ENCODE results near the gene KCTD5. TPM values are rescaled to one million over a fixed set of nuclear protein-coding genes. Genes with fewer than 3 reads are reported as not detected.
"Not testable (repeated sequence)": the region's sequence is repeated elsewhere in the genome, so short reads cannot be mapped to it uniquely, and the experiment has no call there.

KCTD5 gene
- total RNA-seq, 1 donor from 2014 or later, result 40.2 TPM

DNA sequence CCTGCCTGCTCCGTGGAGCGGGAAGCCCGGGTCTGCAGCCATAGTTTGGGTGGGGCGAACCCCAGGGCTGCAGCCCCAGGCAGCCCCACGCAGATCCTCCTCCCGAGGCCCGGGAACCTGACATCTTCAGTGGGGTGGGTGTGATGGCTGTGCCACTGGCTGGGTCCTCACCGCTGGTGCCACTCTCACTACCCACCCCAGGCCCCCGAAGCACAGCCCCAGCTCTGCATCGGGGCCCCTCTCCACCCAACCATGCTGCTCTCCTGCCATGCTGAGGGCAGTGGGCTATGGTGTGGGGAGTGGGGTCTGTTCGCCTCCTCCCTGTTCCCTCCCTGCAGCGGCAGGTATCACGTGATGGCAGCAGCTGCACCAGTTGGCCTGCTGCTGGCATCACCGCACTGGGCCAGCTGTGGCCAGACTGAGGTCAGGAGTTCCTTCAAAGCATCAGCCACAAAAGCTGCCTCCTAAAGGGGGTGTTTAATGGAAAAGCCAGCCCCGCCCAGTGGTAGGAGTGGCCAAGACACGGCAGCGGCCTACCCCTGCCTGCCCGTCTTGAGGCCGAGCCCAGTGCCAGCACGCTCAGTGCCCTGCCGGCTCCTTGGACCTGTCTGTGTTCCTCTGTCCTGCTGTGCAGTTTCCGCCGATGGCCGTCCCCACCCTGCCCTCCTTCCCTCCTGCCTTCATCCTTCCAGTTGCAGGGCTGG is 10.8 kb downstream of the KCTD5 start:
- DNase-seq (ENCODE audit: extremely low read depth, low read depth, low spot score), result no peak

DNA sequence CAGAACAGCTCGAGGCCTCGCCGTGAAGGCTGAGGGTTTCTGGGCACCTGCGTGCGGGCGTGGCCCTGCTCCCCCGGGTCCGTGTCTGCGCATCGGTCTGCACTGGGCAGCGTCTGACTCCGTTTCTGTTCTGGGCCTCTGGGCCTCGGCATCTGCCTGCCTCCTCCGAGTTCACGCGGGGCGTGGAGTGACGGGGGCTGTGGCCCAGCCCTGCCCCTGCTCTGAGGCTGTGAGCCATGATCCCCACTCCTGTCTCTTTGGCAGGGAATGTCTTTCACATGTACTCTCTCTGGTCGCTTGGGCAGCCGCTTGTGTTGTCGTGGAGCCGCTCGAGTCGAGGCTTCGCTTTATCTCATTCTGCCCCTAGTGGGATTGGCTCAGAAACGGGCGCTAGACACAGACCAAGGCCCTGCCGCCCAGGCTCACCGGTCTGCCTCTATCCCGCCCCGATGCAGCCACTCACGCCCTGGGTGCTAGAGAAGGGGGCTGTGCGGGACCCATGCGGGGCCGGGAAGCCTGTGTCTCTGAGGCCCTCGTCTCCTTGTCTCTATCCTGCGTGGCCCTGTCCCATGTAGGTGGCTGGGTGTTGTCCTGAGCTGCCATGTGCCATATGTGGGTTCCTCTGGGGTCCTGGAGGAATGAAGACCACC is 14.4 kb downstream of the KCTD5 start:
- DNase-seq (ENCODE audit: extremely low read depth, low read depth, low spot score), result not testable (repeated sequence)

DNA sequence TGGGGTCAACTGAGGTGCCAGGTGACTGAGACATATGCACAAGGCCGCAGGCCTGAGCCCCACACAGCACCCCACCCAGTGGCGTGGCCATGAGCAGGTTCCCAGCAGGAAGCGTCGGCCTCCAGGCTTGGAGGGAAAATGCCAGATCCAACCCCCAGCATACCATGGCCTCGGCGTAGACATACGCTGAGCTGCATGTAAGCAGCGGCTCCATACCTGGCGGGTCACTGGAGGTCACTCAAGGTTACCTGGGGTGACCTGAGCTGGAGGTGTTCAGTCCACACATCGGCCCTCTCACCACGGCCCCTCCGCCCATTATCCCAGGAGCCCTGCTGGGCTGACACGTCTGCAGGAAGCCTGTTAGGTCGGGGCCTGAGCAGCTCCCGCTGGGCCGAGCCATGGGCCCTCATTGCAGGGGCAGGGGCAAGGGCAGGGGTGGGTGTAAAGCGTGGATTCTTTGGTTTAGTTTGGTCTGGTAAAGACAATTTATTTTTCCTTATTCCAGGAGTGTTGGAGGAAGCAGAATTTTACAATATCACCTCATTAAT is 15.2 kb downstream of the KCTD5 start:
- no peak for DNase-seq (ENCODE audit: extremely low read depth, low read depth, low spot score)

DNA sequence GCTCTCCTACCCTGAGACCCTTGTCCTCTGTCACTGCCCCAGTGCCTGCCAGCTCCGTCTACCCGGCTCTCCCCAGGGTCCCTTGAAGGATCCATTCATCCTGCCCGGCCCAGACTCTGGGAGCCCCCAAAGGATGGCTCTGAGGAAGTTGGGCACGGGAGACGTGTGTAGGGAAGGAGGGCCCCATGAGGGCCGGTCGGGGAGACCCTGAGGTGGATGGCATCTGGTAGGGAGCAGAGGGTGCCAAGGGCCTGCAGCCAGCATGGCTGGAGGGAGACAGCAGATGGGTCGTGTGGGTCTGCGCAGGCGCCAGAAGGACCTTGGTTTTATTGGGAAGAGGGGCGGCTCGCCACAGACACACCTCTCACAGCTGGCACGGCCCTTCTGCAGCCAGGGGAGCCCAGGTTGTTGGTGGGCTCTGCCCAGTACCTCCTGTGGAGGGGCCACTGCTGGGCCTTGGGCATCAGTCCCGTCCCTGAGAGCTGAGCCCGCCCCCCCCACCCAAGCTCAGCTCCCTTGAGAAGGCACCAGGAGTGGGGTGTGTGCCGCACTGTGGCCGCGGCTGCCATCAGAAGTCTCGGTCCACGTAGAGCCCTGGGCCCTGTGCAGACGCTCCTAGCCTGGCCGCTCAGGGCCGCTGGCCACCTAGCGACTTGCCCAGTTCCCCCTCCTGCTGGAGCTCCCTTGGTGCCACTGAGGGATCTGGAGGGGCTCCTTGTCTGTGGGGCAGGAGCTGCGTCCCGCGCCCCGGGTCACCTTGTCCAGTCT is 16.0 kb downstream of the KCTD5 start:
- no peak for DNase-seq (ENCODE audit: extremely low read depth, low read depth, low spot score)

DNA sequence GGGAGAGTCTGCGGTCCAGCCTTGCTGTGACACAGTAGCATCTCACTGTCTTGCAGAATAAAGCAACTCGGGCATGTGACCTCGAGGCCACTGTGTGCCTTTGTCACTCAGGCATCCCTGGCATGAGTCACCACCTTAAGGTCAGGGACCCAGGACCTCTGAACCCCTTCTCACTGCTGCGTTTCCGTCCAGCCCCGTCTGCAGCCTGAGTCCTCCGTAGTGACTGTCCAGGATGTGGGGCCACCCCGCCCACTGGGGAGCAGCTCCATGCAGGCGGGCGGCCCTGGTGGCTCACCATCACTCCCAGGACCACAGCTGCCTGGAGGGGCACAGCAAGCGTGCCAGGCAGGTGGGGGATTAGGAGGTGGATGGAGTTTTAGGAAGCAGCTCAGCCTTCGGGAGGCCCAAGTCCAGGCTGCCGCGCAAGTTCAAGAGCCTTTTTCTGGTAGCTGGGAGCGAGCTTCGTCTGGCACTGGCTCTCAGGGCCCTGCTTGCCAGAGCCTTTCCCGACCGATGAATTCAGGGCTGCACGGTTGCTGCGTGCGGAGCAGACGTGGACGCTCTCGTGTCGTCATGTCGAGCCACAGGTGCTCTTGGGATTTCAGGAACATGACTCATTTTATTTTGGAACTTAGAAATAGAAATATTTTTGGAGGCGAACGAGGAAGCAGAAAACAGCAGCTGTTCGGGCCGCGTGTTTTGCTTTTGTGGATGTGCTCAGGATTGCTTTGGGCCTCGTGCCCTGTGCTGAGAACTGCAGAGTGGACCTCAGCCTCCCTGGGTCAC is 16.8 kb downstream of the KCTD5 start:
- no peak for DNase-seq (ENCODE audit: extremely low read depth, low read depth, low spot score)

DNA sequence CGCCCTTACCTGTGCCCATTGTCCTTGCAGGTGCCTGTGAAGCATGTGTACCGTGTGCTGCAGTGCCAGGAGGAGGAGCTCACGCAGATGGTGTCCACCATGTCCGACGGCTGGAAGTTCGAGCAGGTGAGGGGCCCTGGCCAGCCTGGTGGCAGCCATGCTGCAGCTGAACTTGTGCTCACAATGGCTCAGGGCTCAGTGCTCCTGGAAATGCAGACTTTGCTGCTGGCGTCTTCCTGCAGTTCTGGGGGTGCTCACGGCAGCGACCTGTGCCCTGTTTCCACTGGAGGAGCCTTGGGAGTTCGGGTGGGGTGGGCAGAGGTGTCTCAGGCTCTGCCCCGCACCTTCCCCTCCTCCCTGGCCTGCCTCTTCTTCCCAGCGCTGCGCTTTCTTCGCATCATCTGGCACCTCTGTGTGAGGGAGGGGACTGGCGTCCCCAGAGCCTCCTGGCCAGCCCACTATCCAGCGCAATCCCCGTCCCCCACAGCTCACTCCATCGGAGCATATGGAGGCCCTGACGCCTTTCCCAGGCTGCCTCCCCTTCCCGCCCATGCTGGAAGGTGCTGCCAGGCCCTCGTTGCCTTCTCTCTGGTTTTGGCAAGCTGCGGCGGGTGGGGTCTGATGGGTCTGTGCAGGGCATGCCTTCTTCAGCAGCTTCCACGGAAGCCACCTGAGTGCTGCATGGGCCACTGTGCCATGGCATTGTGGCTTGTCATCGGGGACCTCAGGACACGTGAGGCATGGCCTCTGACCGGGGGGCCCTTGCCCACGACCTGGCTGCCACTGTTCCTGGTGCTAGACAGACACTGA is 17.7 kb downstream of the KCTD5 start:
- no peak for DNase-seq (ENCODE audit: extremely low read depth, low read depth, low spot score)

DNA sequence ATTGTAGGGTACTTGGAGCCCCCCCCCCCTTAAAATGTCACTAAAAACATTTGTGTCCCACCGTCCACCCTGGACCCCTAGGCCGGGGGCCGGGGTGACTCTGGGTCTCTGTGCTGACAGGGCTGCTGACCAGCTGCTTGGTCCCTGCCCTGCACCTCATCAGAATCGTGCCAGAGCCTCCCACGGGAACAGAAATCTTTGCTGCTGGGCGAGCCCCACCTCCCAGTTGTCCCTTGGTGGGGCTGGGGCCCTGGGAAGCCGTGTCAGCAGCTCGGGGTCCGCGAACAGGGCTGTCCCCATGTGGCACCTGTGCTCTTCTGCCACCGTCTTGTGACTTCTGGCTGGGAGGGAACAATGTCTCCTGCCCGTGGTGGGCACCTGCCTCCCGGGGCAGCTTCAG is 18.5 kb downstream of the KCTD5 start:
- no peak for DNase-seq (ENCODE audit: extremely low read depth, low read depth, low spot score)

DNA sequence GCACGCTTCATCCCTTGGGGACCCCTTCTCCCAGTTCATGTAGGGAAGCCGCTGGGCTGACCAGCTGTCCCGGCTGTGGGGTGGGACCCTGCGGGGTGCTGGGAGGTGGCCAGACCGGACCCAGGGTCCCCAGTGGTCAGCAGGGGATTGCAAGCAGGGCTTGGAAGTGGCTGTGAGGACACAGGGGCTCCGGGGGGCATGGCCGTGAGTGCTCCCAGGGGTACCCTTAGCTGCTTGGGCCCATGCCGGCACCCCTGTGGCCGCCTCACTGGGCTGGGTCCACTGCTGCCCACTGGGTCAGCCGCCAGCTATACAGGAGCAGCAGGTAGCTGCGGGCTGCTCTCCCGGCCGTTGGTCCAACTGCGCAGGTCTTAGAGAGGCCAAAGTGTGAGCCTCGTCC is 18.9 kb downstream of the KCTD5 start:
- no peak for DNase-seq (ENCODE audit: extremely low read depth, low read depth, low spot score)

DNA sequence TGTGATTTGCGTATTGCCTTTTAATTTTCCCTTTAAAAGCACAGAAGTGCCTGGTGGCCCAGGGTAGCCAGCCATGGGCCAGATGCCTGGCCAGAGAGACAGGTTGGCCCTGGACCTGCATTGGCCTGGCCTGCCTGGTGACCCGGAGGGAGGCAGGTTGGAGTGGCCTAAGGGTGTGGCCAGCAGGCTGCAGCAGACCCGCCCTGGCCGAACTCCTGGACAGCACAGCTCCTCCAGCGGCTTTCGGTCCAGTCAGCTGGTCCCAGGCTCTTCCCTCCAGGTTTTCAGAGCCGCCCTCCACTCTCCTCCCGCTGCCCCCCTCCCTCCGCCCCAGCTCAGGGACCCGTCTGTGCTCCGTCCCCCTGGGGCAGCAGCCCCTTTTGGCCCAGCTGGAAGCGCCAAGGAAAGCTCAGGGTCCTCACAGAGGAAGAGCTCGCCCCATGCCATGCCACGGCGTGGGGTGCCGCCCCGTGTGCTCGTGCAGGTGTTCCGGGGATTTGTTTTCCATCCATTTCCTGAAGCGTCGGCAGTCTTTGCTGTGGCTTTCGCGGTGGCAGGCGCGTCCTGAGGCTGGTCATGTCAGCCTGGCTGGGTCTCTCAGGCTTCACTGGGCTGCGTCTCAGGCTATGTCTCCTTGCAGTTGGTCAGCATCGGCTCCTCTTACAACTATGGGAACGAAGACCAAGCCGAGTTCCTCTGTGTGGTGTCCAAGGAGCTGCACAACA is 19.6 kb downstream of the KCTD5 start:
- DNase-seq (ENCODE audit: extremely low read depth, low read depth, low spot score), result no peak

DNA sequence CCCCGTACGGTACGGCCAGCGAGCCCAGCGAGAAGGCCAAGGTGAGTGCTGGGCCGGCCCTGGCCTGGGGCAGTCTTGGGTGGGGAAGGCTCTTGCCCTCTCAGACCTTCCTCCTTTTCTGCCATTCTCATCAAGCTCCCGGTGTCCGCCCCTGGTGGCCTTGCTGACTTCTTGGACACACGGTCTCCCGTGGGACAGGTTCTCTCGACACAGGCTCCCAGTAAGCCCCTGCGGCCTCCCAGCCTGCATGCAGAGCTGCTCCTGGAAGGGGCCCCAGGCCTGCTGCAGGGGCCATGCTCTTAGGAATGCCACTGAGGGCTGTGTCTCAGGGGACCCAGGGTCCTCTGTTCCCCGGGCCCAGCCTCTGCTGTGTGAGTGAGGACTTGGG is 20.1 kb downstream of the KCTD5 start:
- DNase-seq (ENCODE audit: extremely low read depth, low read depth, low spot score), result no peak

DNA sequence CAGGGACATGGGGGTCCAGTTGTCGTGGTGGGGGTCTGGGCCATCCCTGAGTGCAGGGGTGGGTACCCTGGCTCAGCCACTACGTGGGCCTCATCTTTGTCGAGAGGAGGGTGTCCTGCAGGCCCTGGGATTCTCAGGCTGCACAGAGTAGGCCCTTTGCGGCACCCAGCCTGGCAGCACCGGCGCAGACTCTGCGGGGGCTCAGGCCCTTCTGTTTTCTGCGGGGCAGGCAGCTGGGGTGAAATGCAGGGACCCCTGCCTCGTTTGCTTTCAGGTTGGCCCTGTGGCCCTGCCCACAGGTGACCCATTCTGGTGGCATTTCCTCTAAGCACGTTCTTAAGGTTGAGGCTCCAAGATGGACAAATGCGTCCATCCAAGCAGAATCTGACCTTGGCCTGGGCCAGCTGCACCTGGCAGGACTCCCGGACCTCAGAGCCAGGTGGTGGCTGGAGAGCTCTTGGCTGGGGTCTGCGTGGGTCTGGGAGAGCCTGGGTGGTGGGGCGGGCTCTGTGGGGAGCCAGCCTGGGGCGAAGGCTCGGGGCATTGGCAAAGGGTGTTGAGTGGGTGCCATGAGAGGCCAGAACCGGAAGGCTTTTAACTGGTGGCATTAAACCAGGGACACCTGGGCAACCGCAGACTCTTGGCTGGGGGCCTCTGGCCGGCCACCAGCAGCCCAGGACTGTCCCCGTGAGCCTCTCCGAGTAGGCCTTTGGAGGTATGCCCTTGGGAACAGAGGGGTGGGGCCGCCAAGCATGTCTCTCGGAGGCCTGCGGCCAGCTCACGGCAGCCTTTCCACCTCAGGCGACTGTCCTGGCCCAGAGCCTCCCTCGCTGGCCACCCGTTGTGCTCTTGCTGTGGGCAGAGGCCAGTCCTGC is 20.8 kb downstream of the KCTD5 start:
- no peak for DNase-seq (ENCODE audit: extremely low read depth, low read depth, low spot score)

DNA sequence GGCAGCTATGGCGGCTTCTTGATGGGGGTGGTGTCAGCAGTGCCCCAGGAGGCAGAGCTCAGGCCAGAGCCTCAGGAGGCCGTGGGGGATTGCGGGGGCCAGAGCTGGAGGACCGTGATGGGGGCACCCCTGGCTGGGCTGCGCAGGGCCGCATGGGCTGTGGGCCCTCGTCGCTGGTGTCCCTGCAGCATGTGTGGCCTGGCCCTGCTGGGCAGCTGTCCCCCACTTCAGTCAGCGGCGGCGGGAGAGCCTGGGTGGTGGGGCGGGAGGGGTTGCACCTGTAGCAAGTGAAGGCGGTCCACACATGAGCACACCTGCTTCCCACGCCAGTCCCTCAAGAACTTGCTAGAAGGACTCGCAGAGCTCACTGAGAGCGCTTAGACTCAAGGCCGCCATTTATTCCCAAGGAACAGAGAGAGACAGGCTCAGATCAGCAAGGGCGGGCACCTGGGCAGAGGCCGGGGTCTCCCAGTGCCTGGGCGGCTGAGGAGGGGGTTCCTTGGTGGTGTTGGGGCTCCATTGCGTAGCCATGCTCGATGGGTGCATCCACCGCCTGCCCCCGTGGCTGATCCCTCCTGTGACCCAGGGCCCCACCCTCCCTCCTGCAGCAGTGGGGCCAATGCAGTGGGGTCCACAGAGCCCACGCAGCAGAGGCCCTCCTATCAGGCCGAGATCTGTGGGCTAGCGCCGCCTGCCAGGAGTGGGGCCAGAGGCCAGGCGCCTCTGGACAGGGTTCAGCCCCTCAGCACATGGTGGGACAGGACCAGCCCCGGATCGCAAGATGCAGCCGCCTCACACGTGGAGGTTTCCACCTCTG is 22.1 kb downstream of the KCTD5 start:
- DNase-seq (ENCODE audit: extremely low read depth, low read depth, low spot score), result no peak

DNA sequence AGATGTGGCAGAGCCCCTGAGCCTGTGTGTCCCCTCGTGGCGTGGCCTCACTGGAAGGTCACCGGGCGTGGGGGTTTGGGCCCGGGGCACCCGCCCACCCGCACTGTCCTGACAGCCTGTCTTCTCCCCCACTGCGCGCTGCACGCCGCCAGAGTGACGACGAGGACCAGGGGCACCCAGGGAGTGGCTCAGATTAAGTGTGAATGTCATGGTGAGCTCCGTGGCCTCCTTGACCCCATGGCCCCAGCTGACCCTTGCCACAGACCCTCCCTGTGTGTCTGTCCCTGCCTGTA is 22.6 kb downstream of the KCTD5 start:
- no peak for DNase-seq (ENCODE audit: extremely low read depth, low read depth, low spot score)

DNA sequence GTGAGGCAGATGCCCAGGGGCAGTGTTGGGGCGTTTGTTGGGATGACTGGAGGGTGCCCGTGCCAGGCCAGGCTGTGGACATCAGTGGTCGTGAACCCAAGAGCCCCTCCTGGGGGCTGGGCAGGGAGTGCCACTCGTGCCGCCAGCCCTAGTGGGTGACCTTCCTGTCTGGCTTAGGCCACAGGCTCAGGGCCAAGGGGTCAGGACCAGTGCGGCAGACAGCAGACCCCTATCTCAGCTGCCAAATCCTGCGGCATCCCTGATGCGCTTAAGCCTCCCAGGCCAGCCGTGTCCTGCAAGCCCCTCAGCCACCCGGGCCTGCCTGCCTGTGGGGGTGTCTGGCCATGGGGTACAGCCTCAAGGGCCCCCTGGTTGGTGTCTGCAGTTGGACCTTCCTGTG is 23.0 kb downstream of the KCTD5 start:
- no peak for DNase-seq (ENCODE audit: extremely low read depth, low read depth, low spot score)

DNA sequence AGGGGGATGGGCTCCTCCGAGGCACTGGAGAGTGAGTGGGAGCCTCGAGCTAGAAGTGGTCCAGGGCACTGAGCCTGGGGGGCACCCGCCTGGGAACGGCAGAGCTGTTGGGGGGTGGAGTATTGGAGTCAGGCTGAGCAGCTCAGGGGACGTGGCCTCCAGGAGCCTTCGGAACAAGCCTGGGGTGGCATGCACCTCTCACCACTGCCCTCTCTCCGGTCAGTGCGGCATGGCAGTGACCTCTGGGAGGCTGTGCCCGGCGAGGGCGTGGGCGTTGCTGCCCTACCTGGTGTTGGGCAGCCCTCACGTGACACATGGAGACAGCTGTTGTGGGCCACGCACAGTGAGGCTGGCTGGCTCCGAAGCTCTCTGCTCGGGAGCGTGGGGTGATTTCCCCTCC is 23.8 kb downstream of the KCTD5 start:
- DNase-seq (ENCODE audit: extremely low read depth, low read depth, low spot score), result no peak

DNA sequence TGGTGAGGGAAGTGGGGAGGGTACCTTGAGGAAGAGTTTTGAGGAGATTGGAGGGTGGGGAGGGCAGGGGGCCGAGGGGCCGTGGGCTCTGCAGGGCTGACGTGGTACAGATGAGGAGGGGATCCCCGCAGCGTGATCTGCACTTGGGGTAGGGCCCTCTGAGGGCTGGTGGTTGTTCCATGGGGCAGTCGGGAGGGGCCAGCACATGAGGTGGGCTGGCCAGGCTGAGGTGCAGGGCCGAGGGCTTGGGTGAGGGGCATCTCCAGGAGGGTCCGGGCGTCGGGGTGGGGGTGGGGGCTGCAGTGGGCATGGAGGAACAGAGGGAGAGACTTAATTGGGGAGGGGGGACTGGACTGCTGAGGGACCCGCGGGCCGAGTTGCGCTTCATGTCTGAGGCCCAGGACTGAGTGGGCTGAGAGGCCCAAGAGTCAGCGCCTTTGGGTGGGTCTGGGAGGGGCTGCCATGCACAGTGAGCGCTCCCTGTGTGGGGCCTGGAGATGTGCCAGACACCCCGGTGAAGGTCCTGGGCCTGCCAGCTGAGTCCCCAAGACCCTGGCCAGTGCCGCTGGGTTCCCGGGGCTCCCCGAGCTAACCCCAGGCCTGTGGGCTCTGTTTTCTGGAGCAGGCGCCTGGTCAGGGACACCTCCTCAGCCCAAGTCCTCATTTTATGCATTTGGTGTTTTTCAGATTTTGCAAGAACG is 24.4 kb downstream of the KCTD5 start:
- DNase-seq (ENCODE audit: extremely low read depth, low read depth, low spot score), result no peak
